Neural cell (in vitro differentiated cells): ENCODE data around the gene UCP1.

Source experiments
- CTCF ChIP-seq: fragments of 450-650 bp; IDR thresholded peaks from 2 replicates; pipeline ENCODE4 v1.5.1; 2014; ENCODE audit warnings: antibody characterized with exemption, mild to moderate bottlenecking, moderate library complexity; ENCODE audit not compliant: poor library complexity, severe bottlenecking
- EP300 ChIP-seq: fragments of 450-650 bp; conservative IDR thresholded peaks from 2 replicates; pipeline ENCODE4 v1.6.1; 2014; ENCODE audit warnings: antibody characterized with exemption, mild to moderate bottlenecking, moderate library complexity; ENCODE audit not compliant: poor library complexity, severe bottlenecking
- EZH2 ChIP-seq: fragments of 200-600, 300-800 bp; shearing (Covaris generic), sonication (generic); IDR thresholded peaks from 2 replicates; pipeline ENCODE4 v1.6.1; 2014; ENCODE audit warnings: antibody characterized with exemption, low read length, borderline replicate concordance, mild to moderate bottlenecking; ENCODE audit not compliant: insufficient read depth, poor library complexity, severe bottlenecking
- MXI1 ChIP-seq: fragments of 450-650 bp; conservative IDR thresholded peaks from 2 replicates; pipeline ENCODE4 v1.6.1; 2014; ENCODE audit warnings: antibody characterized with exemption, mild to moderate bottlenecking; ENCODE audit not compliant: poor library complexity, severe bottlenecking
- POLR2AphosphoS5 ChIP-seq: IDR thresholded peaks from 2 replicates; pipeline ENCODE4 v1.6.1; 2012
- RAD21 ChIP-seq: fragments of 450-650 bp; conservative IDR thresholded peaks from 2 replicates; pipeline ENCODE4 v1.6.1; 2014; ENCODE audit warnings: antibody characterized with exemption, mild to moderate bottlenecking, moderate library complexity

DNA sequence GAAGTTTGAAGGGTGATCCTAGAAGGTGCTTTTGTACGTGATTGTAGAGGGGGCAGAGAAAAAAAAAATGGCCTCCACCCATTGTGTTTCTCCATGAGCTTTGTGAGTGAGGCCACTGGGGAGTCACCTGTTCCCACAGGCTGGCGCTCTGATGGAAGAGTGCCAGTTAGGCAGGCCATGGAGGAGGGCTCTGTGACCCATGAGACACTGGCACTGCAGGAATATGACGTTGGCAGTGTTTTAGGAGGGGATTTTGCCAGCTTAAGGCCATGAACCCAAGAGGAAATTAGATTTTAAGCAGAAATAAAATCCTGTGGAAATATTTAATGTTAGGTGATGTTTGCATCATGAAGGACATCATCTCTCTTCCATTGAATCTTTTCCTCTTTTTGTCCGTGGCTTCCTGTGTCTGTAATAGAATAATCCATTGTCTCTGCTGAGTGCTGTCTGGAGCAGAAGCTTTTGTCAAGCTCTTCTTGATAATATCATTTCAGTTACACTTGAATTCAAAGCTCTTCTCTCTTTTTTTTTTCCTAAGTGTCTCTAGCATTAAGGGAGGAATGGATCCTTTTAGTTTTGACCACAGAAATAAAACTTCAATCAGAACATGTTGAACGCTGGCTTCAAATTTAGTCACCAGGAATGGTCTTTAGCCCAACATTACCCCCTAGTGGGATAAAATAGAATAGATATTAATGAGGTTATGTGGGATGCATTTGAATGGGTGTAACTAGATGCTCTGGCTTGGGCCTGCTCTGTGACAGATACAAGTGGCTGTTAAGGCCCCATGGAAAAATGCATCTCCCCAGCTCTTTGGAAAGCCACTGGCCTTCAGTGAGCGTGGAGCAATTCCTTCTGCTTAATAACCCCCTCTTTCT, 41.0 kb upstream of the UCP1 start:
- TF ChIP-seq POLR2AphosphoS5, result no peak
- TF ChIP-seq EP300, result no peak
- TF ChIP-seq CTCF, result peak; percentile 78
- peak; percentile 81 for TF ChIP-seq RAD21
- TF ChIP-seq EZH2, result no peak
- TF ChIP-seq MXI1, result no peak
